ENCODE results near the gene CCDC102A.

DNA sequence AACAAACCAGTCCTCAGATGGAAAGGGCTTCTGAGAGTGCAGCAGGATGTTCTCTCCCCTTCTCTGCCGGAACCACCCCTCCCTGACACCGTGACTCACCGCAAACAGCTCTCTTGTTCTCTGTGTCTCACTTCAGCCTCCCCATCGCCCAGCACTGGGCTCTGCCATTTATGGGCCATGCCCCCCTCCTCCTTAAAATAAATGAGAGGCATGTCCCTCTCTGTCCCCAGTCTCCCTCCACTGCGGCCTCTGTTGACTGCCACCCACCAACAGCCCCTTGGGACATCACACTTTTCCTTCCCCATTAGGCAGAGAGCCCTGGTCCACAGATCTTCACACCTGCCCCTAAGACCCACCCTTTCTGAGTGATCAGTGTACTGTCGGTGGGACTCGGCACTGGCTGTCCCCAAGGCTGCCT is 6.3 kb downstream of the CCDC102A start:
- TF ChIP-seq, protein P1, sequence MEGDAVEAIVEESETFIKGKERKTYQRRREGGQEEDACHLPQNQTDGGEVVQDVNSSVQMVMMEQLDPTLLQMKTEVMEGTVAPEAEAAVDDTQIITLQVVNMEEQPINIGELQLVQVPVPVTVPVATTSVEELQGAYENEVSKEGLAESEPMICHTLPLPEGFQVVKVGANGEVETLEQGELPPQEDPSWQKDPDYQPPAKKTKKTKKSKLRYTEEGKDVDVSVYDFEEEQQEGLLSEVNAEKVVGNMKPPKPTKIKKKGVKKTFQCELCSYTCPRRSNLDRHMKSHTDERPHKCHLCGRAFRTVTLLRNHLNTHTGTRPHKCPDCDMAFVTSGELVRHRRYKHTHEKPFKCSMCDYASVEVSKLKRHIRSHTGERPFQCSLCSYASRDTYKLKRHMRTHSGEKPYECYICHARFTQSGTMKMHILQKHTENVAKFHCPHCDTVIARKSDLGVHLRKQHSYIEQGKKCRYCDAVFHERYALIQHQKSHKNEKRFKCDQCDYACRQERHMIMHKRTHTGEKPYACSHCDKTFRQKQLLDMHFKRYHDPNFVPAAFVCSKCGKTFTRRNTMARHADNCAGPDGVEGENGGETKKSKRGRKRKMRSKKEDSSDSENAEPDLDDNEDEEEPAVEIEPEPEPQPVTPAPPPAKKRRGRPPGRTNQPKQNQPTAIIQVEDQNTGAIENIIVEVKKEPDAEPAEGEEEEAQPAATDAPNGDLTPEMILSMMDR (conservative IDR thresholded peaks at IDR 0.05) = no peak
- TF ChIP-seq ZFX (IDR thresholded peaks at IDR 0.05) = no peak

Data from C4-2B (cell line).